HG03196 (cell line): ENCODE data around the gene MYL3.

ENCODE experiments used
- ATAC-seq: cut with Tn5 transposase; IDR thresholded peaks from one replicate; pipeline ENCODE4 v1.9.1; 2021; ENCODE audit not compliant: unreplicated experiment

MYL3 gene

GRCh38 chr3:46883054-46883829, 20.0 kb upstream of the MYL3 start:
- ATAC-seq = no peak

GRCh38 chr3:46882377-46883053, 19.3 kb upstream of the MYL3 start:
- ATAC-seq = no peak

GRCh38 chr3:46881596-46882376, 18.5 kb upstream of the MYL3 start:
- no peak for ATAC-seq

- no peak for ATAC-seq
These were observed 17.8 kb upstream of the MYL3 start for GRCh38 chr3:46880884-46881595.

- peak; percentile 55 for ATAC-seq
These were observed 15.7 kb upstream of the MYL3 start for GRCh38 chr3:46878781-46879436.

GRCh38 chr3:46877406-46878125, 14.3 kb upstream of the MYL3 start, which contains the start of gene PTH1R:
Gene PTH1R (plus strand): TSS chr3:46877721. CDS start chr3:46883560, 5,839 bp downstream.
- no peak for ATAC-seq

GRCh38 chr3:46876313-46877300, 13.4 kb upstream of the MYL3 start:
- no peak for ATAC-seq

GRCh38 chr3:46875560-46875959, 12.3 kb upstream of the MYL3 start:
- no peak for ATAC-seq

GRCh38 chr3:46874430-46874829, 11.2 kb upstream of the MYL3 start:
- no peak for ATAC-seq

- no peak for ATAC-seq
These were observed 10.3 kb upstream of the MYL3 start for GRCh38 chr3:46873521-46873920.

- no peak for ATAC-seq
These were observed 8.0 kb upstream of the MYL3 start for GRCh38 chr3:46871222-46871621.

- no peak for ATAC-seq
These were observed 7.4 kb upstream of the MYL3 start for GRCh38 chr3:46870651-46871050.

- no peak for ATAC-seq
These were observed 6.2 kb upstream of the MYL3 start for GRCh38 chr3:46869440-46869839.

GRCh38 chr3:46868948-46869347, 5.7 kb upstream of the MYL3 start:
- ATAC-seq = no peak

- no peak for ATAC-seq
These were observed 5.0 kb upstream of the MYL3 start for GRCh38 chr3:46868287-46868686.

- ATAC-seq = no peak
These were observed 4.3 kb upstream of the MYL3 start for GRCh38 chr3:46867550-46867898.

- ATAC-seq = no peak
These were observed 3.7 kb upstream of the MYL3 start for GRCh38 chr3:46866720-46867549.

GRCh38 chr3:46866032-46866595, 2.9 kb upstream of the MYL3 start:
- ATAC-seq = no peak
